ENCODE results near the gene STK35.

The STK35 gene

GRCh38 chr20:2101057-2101864 is at the start of gene STK35:
TSS of gene STK35 (plus strand) at chr20:2101827. CDS start at chr20:2101882, 55 bp downstream.
- DNase-seq, result no peak

GRCh38 chr20:2051946-2052345 is 49.7 kb upstream of the STK35 start:
- DNase-seq, result no peak

GRCh38 chr20:2052741-2053140 is 48.9 kb upstream of the STK35 start:
- DNase-seq, result no peak

- DNase-seq, result no peak
Observed at GRCh38 chr20:2053615-2054014, 48.0 kb upstream of the STK35 start.

- DNase-seq, result no peak
Observed at GRCh38 chr20:2054911-2055310, 46.7 kb upstream of the STK35 start.

- DNase-seq, result no peak
Observed at GRCh38 chr20:2059411-2059810, 42.2 kb upstream of the STK35 start.

- no peak for DNase-seq
Observed at GRCh38 chr20:2065099-2065498, 36.5 kb upstream of the STK35 start.

GRCh38 chr20:2066461-2067122 is 35.0 kb upstream of the STK35 start:
- no peak for DNase-seq

- DNase-seq, result no peak
Observed at GRCh38 chr20:2080532-2081224, 20.9 kb upstream of the STK35 start.

GRCh38 chr20:2084703-2085102 is 16.9 kb upstream of the STK35 start:
- DNase-seq, result no peak

- no peak for DNase-seq
Observed at GRCh38 chr20:2086177-2086979, 15.2 kb upstream of the STK35 start.

- no peak for DNase-seq
Observed at GRCh38 chr20:2086980-2087377, 14.6 kb upstream of the STK35 start.

GRCh38 chr20:2088891-2089290 is 12.7 kb upstream of the STK35 start:
- DNase-seq, result no peak

GRCh38 chr20:2089447-2089846 is 12.2 kb upstream of the STK35 start:
- no peak for DNase-seq

- DNase-seq, result peak; percentile 35
Observed at GRCh38 chr20:2093159-2093781, 8.4 kb upstream of the STK35 start.

- DNase-seq, result no peak
Observed at GRCh38 chr20:2093883-2094282, 7.7 kb upstream of the STK35 start.

GRCh38 chr20:2101865-2102584 is 398 bp downstream of the STK35 start:
- peak; percentile 93 for DNase-seq

- DNase-seq, result peak; percentile 90
Observed at GRCh38 chr20:2102585-2103460, 1.2 kb downstream of the STK35 start.

- no peak for DNase-seq
Observed at GRCh38 chr20:2103461-2104153, 2.0 kb downstream of the STK35 start.

- DNase-seq, result no peak
Observed at GRCh38 chr20:2104236-2104635, 2.6 kb downstream of the STK35 start.

All from CD4-positive, alpha-beta T cell treated with Interleukin-10 for 1 hour (primary cell).